Breast epithelium (tissue), 4 donors: Measurements from ENCODE around the gene CACNA2D3. TPM values are rescaled to one million over a fixed set of nuclear protein-coding genes. Genes with fewer than 3 reads are reported as not detected.

Experiments used
- DNase-seq, 2 donors: peaks; one replicate each; pipeline ENCODE4 v3.0.0-alpha.2; 2019; ENCODE audit warnings: low spot score in 2 of 2
- H3K27ac ChIP-seq, 2 donors: fragments of 200-600 bp; sonication (generic) in 1 of 2; one replicate each; pipeline ENCODE4 v1.5.1; 2016 to 2019; ENCODE audit warnings: mild to moderate bottlenecking in 1 of 2
- H3K27me3 ChIP-seq, 2 donors: fragments of 200-600 bp; sonication (generic) in 1 of 2; one replicate each; pipeline versions ENCODE4 v1.5.1 to v1.6.0; 2017 to 2019; ENCODE audit warnings: control low read depth in 1 of 2, mild to moderate bottlenecking in 1 of 2
- H3K36me3 ChIP-seq: fragments of 200-600 bp; one replicate; pipeline ENCODE4 v1.5.1; 2019
- H3K4me1 ChIP-seq, 2 donors: fragments of 200-600 bp; sonication (generic); one replicate each; pipeline ENCODE4 v1.5.1; 2016 to 2019; ENCODE audit warnings: control low read depth in 1 of 2
- H3K4me3 ChIP-seq, 3 donors: fragments of 200-600 bp; sonication (generic); 1 replicate in 2 of 3; 2 replicates in 1 of 3; pipeline ENCODE4 v1.5.1; 2016 to 2019; ENCODE audit warnings: mild to moderate bottlenecking in 3 of 3, moderate library complexity in 2 of 3
- H3K9me3 ChIP-seq, 2 donors: fragments of 200-600 bp; sonication (generic) in 1 of 2; one replicate each; pipeline ENCODE4 v1.5.1; 2016 to 2019; ENCODE audit warnings: control low read depth in 1 of 2
- CTCF ChIP-seq, 3 donors: fragments of 450-650 bp; IDR thresholded peaks; one replicate each; pipeline ENCODE4 v1.5.1; 2016 to 2017; ENCODE audit warnings: antibody characterized with exemption in 3 of 3, mild to moderate bottlenecking in 3 of 3, moderate library complexity in 3 of 3
- POLR2A ChIP-seq: fragments of 450-650 bp; IDR thresholded peaks from one replicate; pipeline ENCODE4 v1.6.1; 2016; ENCODE audit warnings: antibody characterized with exemption, mild to moderate bottlenecking, moderate library complexity
- POLR2AphosphoS5 ChIP-seq, 3 donors: sonication (generic); formaldehyde crosslinking; IDR thresholded peaks; one replicate each; pipeline ENCODE4 v1.6.1; 2017; ENCODE audit warnings: antibody characterized with exemption in 3 of 3
- intact Hi-C: fragments of 100-400 bp; cut with DNase I; formaldehyde crosslinking; loops from one replicate; pipeline ENCODE4 v1.15.1; 2023; ENCODE audit warnings: low total_unique reads
- total RNA-seq, 3 donors: library from RNA; depleted of rRNA; stranded (reverse); fragments of >200 nt; gene quantifications; one replicate each; pipeline ENCODE4 v1.1.0, GENCODE V29; 2016

The CACNA2D3 gene
- total RNA-seq, 3 donors from 2014 or later, result 0.59 to 3.4 (median 2.3) TPM

GRCh38 chr3:54139630-54140029 is 17.3 kb downstream of the CACNA2D3 start:
- TF ChIP-seq POLR2A (no peak), CTCF (IDR thresholded peaks at IDR 0.05) (no peak)
- H3K27ac ChIP-seq, result no peak overlapping the region
- H3K9me3 ChIP-seq, result no peaks in the 10 kb centered on the region
- H3K4me1 ChIP-seq, result no peaks in the 10 kb centered on the region
- no peaks in the 10 kb centered on the region for H3K36me3 ChIP-seq
- H3K4me3 ChIP-seq, result no peak overlapping the region
- DNase-seq, result no peak
- intact Hi-C loops, result no loop called here
- no peaks in the 10 kb centered on the region for H3K27me3 ChIP-seq

- H3K27ac ChIP-seq, result no peak overlapping the region
- H3K4me3 ChIP-seq, result no peak overlapping the region
- no peaks in the 10 kb centered on the region for H3K27me3 ChIP-seq
- no peaks in the 10 kb centered on the region for H3K9me3 ChIP-seq
- TF ChIP-seq POLR2AphosphoS5 (IDR thresholded peaks at IDR 0.05) (no peak), CTCF (IDR thresholded peaks at IDR 0.05) (no peak), POLR2A (no peak)
- no peaks in the 10 kb centered on the region for H3K36me3 ChIP-seq
- intact Hi-C loops, result no loop called here
- no peaks in the 10 kb centered on the region for H3K4me1 ChIP-seq
- DNase-seq, result no peak
Observed at GRCh38 chr3:54144284-54144683, 21.9 kb downstream of the CACNA2D3 start.

GRCh38 chr3:54146506-54147239 is 24.3 kb downstream of the CACNA2D3 start:
- Histone ChIP-seq H3K27me3 (no peaks in the 10 kb centered on the region), H3K4me3 (no peak overlapping the region), H3K9me3 (no peaks in the 10 kb centered on the region), H3K36me3 (no peaks in the 10 kb centered on the region), H3K4me1 (no peaks in the 10 kb centered on the region), H3K27ac (no peak overlapping the region)
- DNase-seq, result no peak
- intact Hi-C loops, result no loop called here
- TF ChIP-seq CTCF (IDR thresholded peaks at IDR 0.05), result peak in 2 of 3 donors; percentile 55 to 65
- no peak for TF ChIP-seq POLR2AphosphoS5 (IDR thresholded peaks at IDR 0.05)
- TF ChIP-seq POLR2A, result no peak

- H3K4me1 ChIP-seq, result no peaks in the 10 kb centered on the region
- H3K9me3 ChIP-seq, result no peaks in the 10 kb centered on the region
- intact Hi-C loops, result no loop called here
- TF ChIP-seq POLR2A (no peak), CTCF (IDR thresholded peaks at IDR 0.05) (no peak), POLR2AphosphoS5 (IDR thresholded peaks at IDR 0.05) (no peak)
- no peaks in the 10 kb centered on the region for H3K36me3 ChIP-seq
- no peak overlapping the region for H3K27ac ChIP-seq
- no peak overlapping the region for H3K4me3 ChIP-seq
- H3K27me3 ChIP-seq, result no peaks in the 10 kb centered on the region
- DNase-seq, result no peak
Observed at GRCh38 chr3:54150864-54151467, 28.6 kb downstream of the CACNA2D3 start.

- H3K27me3 ChIP-seq, result no peaks in the 10 kb centered on the region
- H3K4me1 ChIP-seq, result no peaks in the 10 kb centered on the region
- H3K4me3 ChIP-seq, result no peak overlapping the region
- intact Hi-C loops, result no loop called here
- H3K27ac ChIP-seq, result no peak overlapping the region
- TF ChIP-seq POLR2AphosphoS5 (IDR thresholded peaks at IDR 0.05) (no peak), POLR2A (no peak), CTCF (IDR thresholded peaks at IDR 0.05) (no peak)
- no peaks in the 10 kb centered on the region for H3K36me3 ChIP-seq
- H3K9me3 ChIP-seq, result no peaks in the 10 kb centered on the region
- no peak for DNase-seq
Observed at GRCh38 chr3:54153477-54153876, 31.1 kb downstream of the CACNA2D3 start.
